OCI-LY3 (cell line): Measurements from ENCODE around the gene PHF21B.

ENCODE experiments used
- CTCF ChIP-seq: fragments of 200-600, 300-600 bp; sonication (generic); IDR thresholded peaks from 2 replicates; pipeline ENCODE4 v1.5.1; 2014; ENCODE audit warnings: antibody characterized with exemption, low read length, low read depth
- EZH2phosphoT487 ChIP-seq: fragments of 200-600 bp; shearing (Covaris generic); IDR thresholded peaks from 2 replicates; pipeline ENCODE4 v1.6.1; 2018; ENCODE audit warnings: antibody characterized with exemption, mixed run types, low read depth

DNA sequence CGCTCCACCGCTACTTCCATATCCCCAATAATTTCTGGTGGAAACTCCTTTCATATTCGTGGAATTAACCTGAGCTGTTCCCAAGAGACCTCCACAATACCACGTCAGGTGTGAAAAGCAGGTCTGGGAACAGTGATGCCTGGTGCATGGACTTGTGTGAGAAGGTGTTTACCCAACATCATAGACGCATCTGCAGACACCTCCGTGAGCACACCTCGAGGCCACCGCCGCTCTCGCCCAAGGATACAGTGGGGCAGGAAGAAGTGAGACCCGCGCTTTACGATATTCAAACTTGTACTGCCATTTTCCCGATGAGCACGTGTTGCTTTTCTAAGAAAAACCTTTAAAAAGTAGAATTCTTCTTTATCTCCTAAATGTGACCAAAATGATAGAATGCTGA lies 8.2 kb downstream of the PHF21B start:
- no peak for TF ChIP-seq EZH2phosphoT487
- no peak for TF ChIP-seq CTCF
